ENCODE data around the gene TF.

TF gene

GRCh38 chr3:133805384-133805701 is 59.1 kb downstream of the TF start:
- no peak for DNase-seq (ENCODE audit: low read depth in 3 of 3, low spot score in 1 of 3)

DNA sequence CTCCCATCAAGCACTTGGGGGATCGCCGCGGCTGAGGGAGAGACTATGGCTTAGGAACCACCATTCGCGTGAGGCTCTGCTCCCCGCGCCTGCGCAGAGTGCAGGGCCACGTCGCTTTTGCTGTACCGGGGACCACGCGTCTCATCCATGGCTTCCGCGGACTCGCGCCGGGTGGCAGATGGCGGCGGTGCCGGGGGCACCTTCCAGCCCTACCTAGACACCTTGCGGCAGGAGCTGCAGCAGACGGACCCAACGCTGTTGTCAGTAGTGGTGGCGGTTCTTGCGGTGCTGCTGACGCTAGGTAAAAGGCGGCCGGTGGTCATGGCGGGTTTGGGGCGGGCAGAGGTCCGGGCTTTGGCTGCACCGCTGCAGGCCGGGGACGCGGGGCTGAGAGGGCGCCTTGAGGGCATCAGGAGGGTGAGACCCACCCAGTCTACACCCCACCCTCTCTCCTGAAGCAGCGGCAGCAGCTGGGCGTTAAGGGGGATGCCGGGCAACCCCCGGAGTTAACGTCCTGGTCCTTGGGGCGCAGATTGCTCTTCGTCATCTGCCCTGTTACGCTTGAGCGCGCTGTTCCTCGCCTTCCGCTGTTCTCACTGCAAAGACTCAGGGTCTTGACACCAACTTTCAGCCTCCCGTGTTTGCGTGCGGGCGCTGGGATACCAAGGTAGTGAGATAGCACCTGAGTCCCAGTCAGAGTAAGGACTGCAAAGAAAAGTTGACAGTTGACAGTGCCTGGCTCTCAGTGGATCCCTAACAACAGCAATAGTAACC is 59.7 kb downstream of the TF start, which contains the start of gene SRPRB:
Gene SRPRB, plus strand, starts transcription at position 114 of the 774 bp plus-strand sequence. Its CDS starts 34 bp downstream, at position 148.
- peak; percentile 90 to 92 (median 92) for DNase-seq (ENCODE audit: low read depth in 3 of 3, low spot score in 1 of 3)

GRCh38 chr3:133812872-133813271 is 66.7 kb downstream of the TF start:
- no peak for DNase-seq (ENCODE audit: low read depth in 3 of 3, low spot score in 1 of 3)

DNA sequence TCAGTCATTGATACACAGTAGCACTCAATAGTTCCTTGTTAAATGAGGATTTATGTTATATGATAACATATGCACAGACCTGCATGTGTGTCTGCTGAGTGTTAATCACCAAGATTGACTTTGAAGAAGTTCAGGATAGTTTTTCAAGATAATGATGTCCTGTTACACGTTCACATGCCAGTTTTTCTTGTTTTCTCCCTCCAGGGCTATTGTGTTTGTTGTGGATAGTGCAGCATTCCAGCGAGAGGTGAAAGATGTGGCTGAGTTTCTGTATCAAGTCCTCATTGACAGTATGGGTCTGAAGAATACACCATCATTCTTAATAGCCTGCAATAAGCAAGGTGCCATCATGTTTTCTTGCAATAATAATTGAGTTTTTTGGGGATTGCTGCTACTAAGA is 69.2 kb downstream of the TF start:
- no peak for DNase-seq (ENCODE audit: low read depth in 3 of 3, low spot score in 1 of 3)

GRCh38 chr3:133820129-133820528 is 73.9 kb downstream of the TF start:
- no peak for DNase-seq (ENCODE audit: low read depth in 3 of 3, low spot score in 1 of 3)

DNA sequence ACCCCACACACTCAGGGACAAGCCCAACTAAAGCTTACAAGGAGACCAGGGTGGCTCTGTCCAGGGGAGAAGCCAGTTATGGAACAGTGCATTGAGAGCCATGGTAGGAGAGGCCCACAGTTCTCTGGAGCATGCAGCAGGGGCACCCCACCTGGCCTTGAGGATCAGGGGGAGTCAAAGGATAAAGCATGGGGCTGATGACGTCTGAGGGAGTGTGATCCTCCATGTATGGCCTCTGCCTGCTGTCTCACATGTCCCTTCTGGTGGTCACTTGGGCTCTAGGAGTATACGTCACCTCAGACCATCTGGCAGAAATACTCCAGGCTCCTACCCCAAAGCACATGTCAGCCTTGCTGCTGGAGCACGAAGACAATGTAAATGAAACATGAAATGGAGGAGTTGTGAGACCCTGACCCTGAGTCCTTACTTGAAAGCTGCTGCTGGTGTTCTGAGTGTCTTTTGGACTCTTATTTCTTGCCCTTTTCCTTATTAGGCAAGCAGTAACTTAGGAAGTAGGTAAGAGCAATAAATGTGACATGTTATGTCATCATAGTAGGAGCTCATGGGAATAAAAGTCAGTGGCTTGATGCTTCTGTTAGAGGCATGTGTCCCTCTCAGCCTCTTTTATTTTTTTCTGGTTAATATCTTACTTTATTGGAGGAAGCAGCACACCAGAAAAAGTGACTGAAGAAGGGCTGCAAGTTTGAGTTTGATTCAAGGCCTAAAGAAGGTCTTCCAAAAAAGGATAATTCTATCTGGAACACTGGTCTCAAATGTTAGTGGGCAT is 74.9 kb downstream of the TF start:
- no peak for DNase-seq (ENCODE audit: low read depth in 3 of 3, low spot score in 1 of 3)

- DNase-seq (ENCODE audit: low read depth in 3 of 3, low spot score in 1 of 3): no peak
These were observed 75.8 kb downstream of the TF start for GRCh38 chr3:133821767-133822638.

DNA sequence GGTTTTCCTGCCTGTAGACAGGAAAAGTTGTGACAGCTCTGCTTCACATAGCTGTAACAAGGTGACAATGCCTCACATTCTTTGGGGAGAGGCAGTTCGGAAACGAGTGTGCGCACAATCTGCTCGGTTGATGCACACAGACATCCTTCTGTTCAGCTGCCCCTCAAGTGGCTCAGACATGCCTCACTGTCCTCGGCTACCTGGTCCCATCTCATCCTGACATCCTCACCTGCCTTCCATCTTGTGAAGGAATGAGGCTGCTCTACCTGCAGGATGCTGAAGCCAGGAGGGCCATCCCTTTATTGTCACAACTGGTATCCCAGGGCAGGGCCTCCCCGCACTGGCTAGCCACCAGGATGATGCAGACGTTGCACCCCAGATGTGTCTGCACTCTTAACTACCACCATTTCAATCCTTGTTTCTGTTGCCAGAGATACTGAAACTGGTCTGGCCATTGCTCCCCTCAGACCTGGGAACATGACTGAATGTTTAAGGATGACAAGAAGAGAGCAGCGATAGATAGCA is 78.8 kb downstream of the TF start:
- DNase-seq (ENCODE audit: low read depth in 3 of 3, low spot score in 1 of 3): no peak

DNA sequence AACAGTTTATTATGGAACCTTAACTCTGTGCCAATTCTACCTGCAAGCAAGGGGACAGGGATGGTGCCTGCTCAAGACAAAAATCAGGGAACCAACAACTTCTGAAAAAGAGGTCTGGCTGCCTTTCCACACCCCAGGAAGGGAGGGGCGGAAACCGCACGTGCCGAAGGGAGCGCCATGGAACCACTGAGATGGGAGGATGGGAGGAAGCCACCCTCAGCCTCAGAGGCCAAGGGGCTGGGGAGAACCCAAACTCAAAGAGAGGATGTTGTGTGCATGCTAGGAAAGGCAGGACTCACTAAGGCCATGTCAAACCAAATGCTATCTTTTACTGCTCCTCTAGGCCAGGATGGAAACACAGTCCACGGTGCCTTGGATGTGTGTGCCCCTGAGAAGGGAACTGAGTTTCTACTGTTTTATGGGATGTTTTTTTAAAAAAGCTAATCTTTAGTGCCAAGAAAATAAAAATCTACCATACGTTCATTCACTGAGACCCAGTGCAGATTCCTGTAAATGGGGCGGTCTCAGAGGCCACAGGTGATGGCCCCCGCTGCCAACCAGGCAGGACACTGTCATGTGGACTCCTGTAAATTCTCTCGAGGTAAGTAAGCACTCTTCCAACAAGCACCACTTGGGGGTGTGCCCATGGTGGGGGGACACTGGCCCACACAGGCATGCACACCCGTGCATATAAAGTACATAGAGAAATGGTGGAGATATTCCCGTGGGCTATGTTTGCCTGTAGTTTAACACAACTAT is 80.0 kb downstream of the TF start:
- DNase-seq (ENCODE audit: low read depth in 3 of 3, low spot score in 1 of 3): no peak

DNA sequence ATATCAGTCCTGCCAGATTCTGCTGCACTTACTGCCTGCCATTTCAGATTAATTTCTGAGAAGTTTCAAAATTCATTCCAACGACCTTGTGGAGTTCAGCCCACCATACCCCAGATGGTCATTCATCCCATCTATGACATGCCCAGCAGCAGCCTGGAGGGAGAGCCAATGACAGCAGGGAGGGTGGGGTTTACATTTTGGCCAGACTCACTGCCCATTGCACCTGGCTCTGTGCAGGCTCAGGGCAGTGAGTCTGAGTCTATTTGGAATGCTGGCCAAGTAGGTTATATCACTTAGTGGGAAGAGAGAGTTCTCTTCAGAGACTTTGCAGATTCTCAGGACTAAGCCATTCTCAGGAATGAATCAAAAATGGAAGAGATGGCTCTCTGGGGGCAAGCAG is 80.9 kb downstream of the TF start:
- no peak for DNase-seq (ENCODE audit: low read depth in 3 of 3, low spot score in 1 of 3)

DNA sequence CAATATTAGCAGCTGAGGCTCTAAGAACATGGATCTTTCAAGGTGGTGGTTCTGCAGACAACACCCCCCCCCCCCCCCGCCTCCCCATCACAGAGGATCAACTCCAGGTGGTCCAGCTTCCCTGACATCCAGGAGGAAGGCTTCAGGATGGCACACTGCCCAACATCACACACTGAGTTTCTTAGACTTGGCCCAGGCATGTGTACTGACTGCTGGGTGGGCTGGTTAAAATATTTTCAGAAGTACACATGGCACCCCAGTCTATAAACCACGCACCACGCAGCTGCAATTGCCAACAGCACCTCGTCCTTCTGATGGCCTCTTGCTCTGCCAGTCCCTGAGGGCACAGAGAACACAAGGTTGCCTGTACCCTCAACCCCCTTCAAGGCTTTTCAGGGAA is 81.5 kb downstream of the TF start:
- DNase-seq (ENCODE audit: low read depth in 3 of 3, low spot score in 1 of 3): no peak

GRCh38 chr3:133828576-133829309 is 82.5 kb downstream of the TF start:
- no peak for DNase-seq (ENCODE audit: low read depth in 3 of 3, low spot score in 1 of 3)

- DNase-seq (ENCODE audit: low read depth in 3 of 3, low spot score in 1 of 3): no peak
These were observed 83.1 kb downstream of the TF start for GRCh38 chr3:133829310-133829707.

GRCh38 chr3:133830071-133830470 is 83.9 kb downstream of the TF start:
- no peak for DNase-seq (ENCODE audit: low read depth in 3 of 3, low spot score in 1 of 3)

GRCh38 chr3:133831966-133832801 is 86.0 kb downstream of the TF start:
- no peak for DNase-seq (ENCODE audit: low read depth in 3 of 3, low spot score in 1 of 3)

DNA sequence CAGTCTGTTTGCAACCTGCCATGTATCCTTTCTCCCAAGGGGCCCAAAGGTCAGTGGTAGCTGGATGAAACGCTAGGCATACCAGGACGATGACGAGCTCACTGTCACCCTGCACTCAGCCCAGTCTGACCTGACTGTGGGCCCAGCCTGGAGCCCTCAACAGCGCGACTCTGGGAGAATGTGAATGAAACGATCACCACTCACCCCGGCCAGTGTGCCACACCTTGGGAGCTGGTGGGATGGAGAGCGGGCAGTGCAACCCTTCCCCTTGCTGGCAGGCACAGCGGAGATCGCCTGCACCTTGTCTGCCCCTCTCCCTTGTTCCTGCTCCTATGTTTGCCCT is 86.6 kb downstream of the TF start:
- no peak for DNase-seq (ENCODE audit: low read depth in 3 of 3, low spot score in 1 of 3)

DNA sequence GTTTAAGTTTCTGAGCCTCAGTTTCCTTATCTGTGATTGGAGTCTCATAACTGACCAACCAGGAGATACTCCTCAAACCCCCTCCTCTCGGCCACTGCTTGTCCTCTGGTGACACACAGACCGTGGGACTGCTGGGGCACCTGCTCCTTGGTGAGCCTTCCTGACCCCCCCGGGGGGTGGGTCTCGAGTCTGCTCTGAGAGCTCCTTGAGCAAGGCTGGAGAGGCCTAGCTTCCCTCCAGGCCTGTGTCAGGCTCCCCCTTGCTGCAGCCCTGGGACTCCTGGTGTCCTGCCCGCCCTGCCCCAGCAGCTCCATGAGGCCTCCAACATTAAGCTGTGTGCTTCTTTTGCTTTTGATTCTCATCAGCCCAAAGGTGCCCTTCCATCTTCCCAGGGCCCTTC is 87.1 kb downstream of the TF start:
- DNase-seq (ENCODE audit: low read depth in 3 of 3, low spot score in 1 of 3): no peak

- no peak for DNase-seq (ENCODE audit: low read depth in 3 of 3, low spot score in 1 of 3)
These were observed 87.9 kb downstream of the TF start for GRCh38 chr3:133833880-133834620.

All from stimulated activated CD4-positive, alpha-beta T cell treated with anti-CD3 and anti-CD28 coated beads, TNF-alpha, amount 100 ng/mL, for 1 hour (primary cell).